Stimulated activated naive CD8-positive, alpha-beta T cell treated with anti-CD3 and anti-CD28 coated beads, Interleukin-15, Interleukin-2, amounts not matched to agents 100 ng/mL and 50 ng/mL, for 24 hours (primary cell): ENCODE results near the gene AJAP1.

Experiments used
- H3K27ac Mint-ChIP-seq: one replicate; pipeline ENCODE4 v1.8.0; 2021; ENCODE audit warnings: mild to moderate bottlenecking, mixed read lengths
- H3K27me3 Mint-ChIP-seq: one replicate; pipeline ENCODE4 v1.8.0; 2021; ENCODE audit warnings: mixed read lengths
- H3K36me3 Mint-ChIP-seq: one replicate; pipeline ENCODE4 v1.8.0; 2021; ENCODE audit warnings: low read depth, mixed read lengths
- H3K4me1 Mint-ChIP-seq: one replicate; pipeline ENCODE4 v1.8.0; 2021; ENCODE audit warnings: low read depth, mixed read lengths
- H3K4me3 Mint-ChIP-seq: one replicate; pipeline ENCODE4 v1.8.0; 2021; ENCODE audit warnings: mild to moderate bottlenecking, mixed read lengths
- H3K9me3 Mint-ChIP-seq: one replicate; pipeline ENCODE4 v1.8.0; 2021; ENCODE audit warnings: mixed read lengths

Gene AJAP1

DNA sequence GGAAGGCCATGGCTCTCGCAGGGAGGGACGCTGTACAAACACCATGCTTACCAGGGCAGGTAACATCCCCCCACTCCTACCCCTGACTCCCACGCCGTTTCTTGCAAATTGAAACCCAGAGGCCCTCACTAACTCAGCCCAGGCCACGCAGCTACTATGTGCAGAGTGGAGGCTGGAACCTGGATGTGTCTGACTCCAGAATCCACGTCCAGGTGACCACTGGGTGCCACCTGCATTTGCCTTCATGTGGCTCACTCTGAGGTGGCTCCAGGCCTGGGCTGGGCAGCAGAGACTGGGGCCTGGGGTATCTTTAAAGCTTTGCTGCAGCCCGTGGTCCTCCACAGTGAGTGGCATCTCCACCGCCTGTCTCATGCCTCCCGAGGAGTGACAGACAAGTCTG, 29.6 kb upstream of the AJAP1 start:
- Mint-ChIP-seq H3K4me1 (no peaks in the 10 kb centered on the region), H3K4me3 (no peak overlapping the region), H3K9me3 (no peaks in the 10 kb centered on the region), H3K27me3 (no peaks in the 10 kb centered on the region), H3K27ac (no peak overlapping the region), H3K36me3 (no peaks in the 10 kb centered on the region)

DNA sequence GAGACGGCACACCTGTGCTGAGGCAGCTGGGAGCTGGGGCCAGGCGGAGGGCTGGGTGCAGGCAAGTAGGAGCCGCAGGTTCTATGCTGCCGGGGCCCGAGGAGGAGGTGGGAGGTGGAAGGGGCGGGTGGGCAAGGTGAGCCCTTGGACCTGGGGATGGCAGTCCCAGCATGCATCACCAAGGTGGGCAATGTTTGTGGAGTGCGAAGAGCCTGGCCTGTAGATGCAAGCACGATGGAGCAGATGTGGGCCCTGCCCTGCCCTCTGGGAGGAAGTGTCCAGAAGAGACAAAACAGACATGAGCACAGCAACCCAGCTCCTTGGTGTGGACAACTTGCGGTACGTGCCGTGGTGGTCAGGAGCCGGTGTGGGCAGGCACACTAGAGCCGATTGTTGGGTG, 28.3 kb upstream of the AJAP1 start:
- Mint-ChIP-seq H3K9me3 (no peaks in the 10 kb centered on the region), H3K36me3 (no peaks in the 10 kb centered on the region), H3K4me1 (no peaks in the 10 kb centered on the region), H3K27me3 (no peaks in the 10 kb centered on the region), H3K4me3 (no peak overlapping the region), H3K27ac (no peak overlapping the region)

GRCh38 chr1:4626560-4627319, 27.7 kb upstream of the AJAP1 start:
- no peaks in the 10 kb centered on the region for H3K36me3 Mint-ChIP-seq
- H3K27me3 Mint-ChIP-seq, result no peaks in the 10 kb centered on the region
- no peak overlapping the region for H3K27ac Mint-ChIP-seq
- no peak overlapping the region for H3K4me3 Mint-ChIP-seq
- no peaks in the 10 kb centered on the region for H3K4me1 Mint-ChIP-seq
- H3K9me3 Mint-ChIP-seq, result no peaks in the 10 kb centered on the region

DNA sequence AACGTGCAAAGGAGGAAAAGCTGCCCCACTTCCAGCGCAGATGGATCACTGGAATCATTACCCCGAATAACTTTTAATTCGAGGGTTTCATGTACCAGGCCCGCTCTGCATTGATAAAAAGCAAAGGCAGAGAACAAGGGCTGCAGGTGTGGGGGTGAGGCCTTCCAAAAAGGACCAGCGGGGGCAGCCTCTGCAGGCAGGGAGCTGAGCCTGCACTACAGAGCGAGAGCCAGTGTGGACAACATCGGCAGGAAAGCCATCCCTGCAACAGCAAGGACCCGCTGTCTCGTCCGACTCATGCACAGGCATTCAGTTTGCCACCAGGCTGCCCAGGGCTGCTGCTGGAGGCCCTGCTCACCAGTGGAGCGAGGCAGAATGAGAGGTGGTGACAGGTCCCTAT, 27.1 kb upstream of the AJAP1 start:
- H3K27ac Mint-ChIP-seq, result no peak overlapping the region
- no peaks in the 10 kb centered on the region for H3K9me3 Mint-ChIP-seq
- H3K27me3 Mint-ChIP-seq, result no peaks in the 10 kb centered on the region
- no peak overlapping the region for H3K4me3 Mint-ChIP-seq
- no peaks in the 10 kb centered on the region for H3K36me3 Mint-ChIP-seq
- no peaks in the 10 kb centered on the region for H3K4me1 Mint-ChIP-seq

DNA sequence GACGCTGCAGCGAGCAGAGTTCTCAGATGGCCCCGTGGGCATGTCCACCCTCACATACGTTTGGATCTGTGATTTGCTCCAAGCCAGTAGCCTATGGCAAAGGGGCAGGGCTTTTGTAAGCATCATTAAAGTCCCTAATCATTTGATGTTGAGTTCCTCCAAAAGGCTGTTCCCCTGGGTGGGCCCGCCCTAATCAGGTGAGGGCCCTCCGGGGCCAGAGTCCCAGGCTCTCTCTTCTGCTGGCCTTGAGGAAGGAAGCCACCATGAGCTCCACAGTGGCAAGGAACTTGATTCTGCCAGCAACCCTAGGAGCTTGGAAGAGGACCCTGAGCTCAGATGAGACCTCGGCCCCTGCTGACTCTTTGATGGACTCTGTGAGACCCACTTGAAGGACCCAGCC, 25.4 kb upstream of the AJAP1 start:
- Mint-ChIP-seq H3K27ac (no peak overlapping the region), H3K27me3 (no peaks in the 10 kb centered on the region), H3K4me3 (no peak overlapping the region), H3K9me3 (no peaks in the 10 kb centered on the region), H3K4me1 (no peaks in the 10 kb centered on the region), H3K36me3 (no peaks in the 10 kb centered on the region)

- H3K27ac Mint-ChIP-seq, result no peak overlapping the region
- H3K27me3 Mint-ChIP-seq, result no peaks in the 10 kb centered on the region
- H3K9me3 Mint-ChIP-seq, result no peaks in the 10 kb centered on the region
- no peaks in the 10 kb centered on the region for H3K4me1 Mint-ChIP-seq
- H3K4me3 Mint-ChIP-seq, result no peak overlapping the region
- no peaks in the 10 kb centered on the region for H3K36me3 Mint-ChIP-seq
Observed at GRCh38 chr1:4630561-4630960, 23.8 kb upstream of the AJAP1 start.

DNA sequence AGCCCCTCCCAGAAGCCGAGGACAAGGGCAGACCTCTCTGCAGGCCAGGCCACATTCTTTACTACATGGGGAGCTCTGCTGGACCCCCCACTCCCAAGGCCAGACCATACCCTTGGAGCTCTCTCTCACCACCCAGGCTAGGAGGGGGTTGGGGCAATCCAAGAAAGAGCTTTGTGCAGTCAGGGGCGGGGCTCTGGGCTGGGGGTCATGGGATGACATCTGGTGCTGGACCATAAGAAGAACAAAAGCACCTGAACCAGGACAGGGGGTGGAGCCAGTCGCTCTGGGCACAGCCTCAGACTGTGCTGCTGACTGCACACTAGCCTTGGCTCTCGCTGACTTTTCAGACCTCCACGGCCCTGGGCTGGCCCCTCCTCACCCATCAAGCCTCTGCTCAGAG, 23.1 kb upstream of the AJAP1 start:
- Mint-ChIP-seq H3K27me3 (no peaks in the 10 kb centered on the region), H3K36me3 (no peaks in the 10 kb centered on the region), H3K9me3 (no peaks in the 10 kb centered on the region), H3K27ac (no peak overlapping the region), H3K4me1 (no peaks in the 10 kb centered on the region), H3K4me3 (no peak overlapping the region)

- Mint-ChIP-seq H3K4me1 (no peaks in the 10 kb centered on the region), H3K4me3 (no peak overlapping the region), H3K36me3 (no peaks in the 10 kb centered on the region), H3K27me3 (peaks cover 3% of the 10 kb centered on the region), H3K9me3 (no peaks in the 10 kb centered on the region), H3K27ac (no peak overlapping the region)
Observed at GRCh38 chr1:4633346-4633745, 21.1 kb upstream of the AJAP1 start.

- H3K27ac Mint-ChIP-seq, result no peak overlapping the region
- no peak overlapping the region for H3K4me3 Mint-ChIP-seq
Observed at GRCh38 chr1:4634156-4634792, 20.1 kb upstream of the AJAP1 start.

GRCh38 chr1:4634793-4635406, 19.5 kb upstream of the AJAP1 start:
- no peaks in the 10 kb centered on the region for H3K4me1 Mint-ChIP-seq
- H3K27ac Mint-ChIP-seq, result no peak overlapping the region

More at GRCh38 chr1:4634156-4634792, 20.1 kb upstream of the AJAP1 start:
- Mint-ChIP-seq H3K9me3 (no peaks in the 10 kb centered on the region), H3K4me1 (no peaks in the 10 kb centered on the region), H3K27me3 (peaks cover 3% of the 10 kb centered on the region), H3K36me3 (no peaks in the 10 kb centered on the region)

GRCh38 chr1:4636186-4636585, 18.2 kb upstream of the AJAP1 start:
- no peaks in the 10 kb centered on the region for H3K36me3 Mint-ChIP-seq
- no peak overlapping the region for H3K27ac Mint-ChIP-seq
- no peak overlapping the region for H3K4me3 Mint-ChIP-seq
- H3K27me3 Mint-ChIP-seq, result peaks cover 13% of the 10 kb centered on the region
- no peaks in the 10 kb centered on the region for H3K9me3 Mint-ChIP-seq
- H3K4me1 Mint-ChIP-seq, result no peaks in the 10 kb centered on the region

More at GRCh38 chr1:4634793-4635406, 19.5 kb upstream of the AJAP1 start:
- peaks cover 5% of the 10 kb centered on the region for H3K27me3 Mint-ChIP-seq
- H3K4me3 Mint-ChIP-seq, result no peak overlapping the region
- H3K36me3 Mint-ChIP-seq, result no peaks in the 10 kb centered on the region
- H3K9me3 Mint-ChIP-seq, result no peaks in the 10 kb centered on the region

GRCh38 chr1:4636644-4637380, 17.6 kb upstream of the AJAP1 start:
- Mint-ChIP-seq H3K9me3 (no peaks in the 10 kb centered on the region), H3K36me3 (no peaks in the 10 kb centered on the region), H3K4me1 (no peaks in the 10 kb centered on the region), H3K27ac (no peak overlapping the region), H3K4me3 (no peak overlapping the region), H3K27me3 (peaks cover 13% of the 10 kb centered on the region)

- H3K4me3 Mint-ChIP-seq, result no peak overlapping the region
- H3K4me1 Mint-ChIP-seq, result no peaks in the 10 kb centered on the region
- H3K27me3 Mint-ChIP-seq, result peaks cover 13% of the 10 kb centered on the region
- no peaks in the 10 kb centered on the region for H3K9me3 Mint-ChIP-seq
- no peaks in the 10 kb centered on the region for H3K36me3 Mint-ChIP-seq
- no peak overlapping the region for H3K27ac Mint-ChIP-seq
Observed at GRCh38 chr1:4637616-4638344, 16.6 kb upstream of the AJAP1 start.

GRCh38 chr1:4638345-4638729, 16.1 kb upstream of the AJAP1 start:
- H3K4me1 Mint-ChIP-seq, result no peaks in the 10 kb centered on the region
- H3K27ac Mint-ChIP-seq, result no peak overlapping the region
- peaks cover 18% of the 10 kb centered on the region for H3K27me3 Mint-ChIP-seq
- no peak overlapping the region for H3K4me3 Mint-ChIP-seq
- H3K9me3 Mint-ChIP-seq, result no peaks in the 10 kb centered on the region
- no peaks in the 10 kb centered on the region for H3K36me3 Mint-ChIP-seq
